CD14-positive monocyte (primary cell): ENCODE results near the gene PPIE. TPM values are rescaled to one million over a fixed set of nuclear protein-coding genes. Genes with fewer than 3 reads are reported as not detected.
"Not testable (repeated sequence)": the region's sequence is repeated elsewhere in the genome, so short reads cannot be mapped to it uniquely, and the experiment has no call there.

ENCODE experiments used
- DNase-seq, 3 donors: peaks; one replicate each; pipeline ENCODE4 v3.0.0-alpha.2; 2011 to 2022
- H2AFZ ChIP-seq: 2 replicates; pipeline ENCODE4 v1.6.0; 2012; ENCODE audit warnings: mild to moderate bottlenecking, low read depth, low read length, inconsistent platforms; ENCODE audit not compliant: insufficient read depth, poor library complexity, severe bottlenecking
- H3K27ac ChIP-seq, 2 donors: 1 replicate in 1 of 2; 2 replicates in 1 of 2; pipeline ENCODE4 v1.5.1; 2012 to 2013; ENCODE audit warnings: low read length in 2 of 2, control low read depth in 1 of 2, inconsistent platforms in 1 of 2, low read depth in 1 of 2, mild to moderate bottlenecking in 1 of 2
- H3K27me3 ChIP-seq, 2 donors: one replicate each; pipeline versions ENCODE4 v1.6.0 to v1.6.1; 2011 to 2013; ENCODE audit warnings: low read length in 2 of 2; ENCODE audit not compliant: control insufficient read depth in 2 of 2, insufficient read depth in 2 of 2
- H3K36me3 ChIP-seq, 2 donors: replicated peaks in 1 of 2; 1 replicate in 1 of 2; 2 replicates in 1 of 2; pipeline versions ENCODE4 v1.5.1 to v1.6.1; 2012 to 2013; ENCODE audit warnings: low read length in 2 of 2, control low read depth in 1 of 2, inconsistent platforms in 1 of 2, mild to moderate bottlenecking in 1 of 2; ENCODE audit not compliant: insufficient read depth in 2 of 2, control insufficient read depth in 1 of 2
- H3K4me1 ChIP-seq, 2 donors: 1 replicate in 1 of 2; 2 replicates in 1 of 2; pipeline versions ENCODE4 v1.5.1 to v1.6.1; 2012 to 2013; ENCODE audit warnings: low read length in 2 of 2, control low read depth in 1 of 2, inconsistent platforms in 1 of 2, mild to moderate bottlenecking in 1 of 2, moderate library complexity in 1 of 2; ENCODE audit not compliant: insufficient read depth in 2 of 2, control insufficient read depth in 1 of 2
- H3K4me2 ChIP-seq: replicated peaks from 2 replicates; pipeline ENCODE3; 2012; ENCODE audit warnings: low read length, moderate library complexity, mild to moderate bottlenecking; ENCODE audit not compliant: poor library complexity, severe bottlenecking; ENCODE audit errors: extremely low read depth
- H3K4me3 ChIP-seq, 3 experiments: fragments of 200-600 bp in 1 of 3; sonication (generic) in 1 of 3; replicated peaks in 1 of 3; 1 replicate in 2 of 3; 2 replicates in 1 of 3; pipeline ENCODE4 v1.5.1; 2011 to 2013; ENCODE audit warnings: low read length in 3 of 3, mild to moderate bottlenecking in 3 of 3, control low read depth in 2 of 3, low read depth in 2 of 3, inconsistent platforms in 1 of 3, moderate library complexity in 1 of 3
- H3K79me2 ChIP-seq: 2 replicates; pipeline ENCODE4 v1.6.0; 2012; ENCODE audit warnings: mild to moderate bottlenecking, control low read depth, inconsistent platforms, low read length, moderate library complexity; ENCODE audit not compliant: insufficient read depth
- H3K9ac ChIP-seq: 2 replicates; pipeline ENCODE4 v1.6.0; 2017; ENCODE audit warnings: low read length, mild to moderate bottlenecking; ENCODE audit not compliant: insufficient read depth, poor library complexity, severe bottlenecking
- H3K9me3 ChIP-seq, 2 donors: replicated peaks in 1 of 2; 1 replicate in 1 of 2; 2 replicates in 1 of 2; pipeline versions ENCODE4 v1.5.1 to v1.6.1; 2012 to 2013; ENCODE audit warnings: low read length in 2 of 2, control low read depth in 1 of 2; ENCODE audit not compliant: control insufficient read depth in 1 of 2, insufficient read depth in 1 of 2
- H4K20me1 ChIP-seq: 2 replicates; pipeline ENCODE4 v1.6.0; 2012; ENCODE audit warnings: mild to moderate bottlenecking, low read length, control low read depth, moderate library complexity; ENCODE audit not compliant: insufficient read depth
- H3K27ac Mint-ChIP-seq, 7 donors: one replicate each; pipeline ENCODE4 v1.8.0; 2020; ENCODE audit warnings: mild to moderate bottlenecking in 7 of 7, mixed read lengths in 7 of 7, moderate library complexity in 6 of 7, inconsistent platforms in 2 of 7
- H3K27me3 Mint-ChIP-seq, 3 donors: one replicate each; pipeline ENCODE4 v1.8.0; 2021 to 2022; ENCODE audit warnings: low read depth in 3 of 3, mild to moderate bottlenecking in 3 of 3, mixed read lengths in 3 of 3, moderate library complexity in 3 of 3, inconsistent platforms in 1 of 3
- H3K36me3 Mint-ChIP-seq, 2 donors: one replicate each; pipeline ENCODE4 v1.8.0; 2020; ENCODE audit warnings: mixed read lengths in 2 of 2, inconsistent platforms in 1 of 2, mild to moderate bottlenecking in 1 of 2
- H3K4me1 Mint-ChIP-seq: one replicate; pipeline ENCODE4 v1.8.0; 2020; ENCODE audit warnings: mild to moderate bottlenecking, mixed read lengths
- H3K4me3 Mint-ChIP-seq, 2 donors: one replicate each; pipeline ENCODE4 v1.8.0; 2020; ENCODE audit warnings: mild to moderate bottlenecking in 2 of 2, mixed read lengths in 2 of 2, moderate library complexity in 1 of 2
- H3K9me3 Mint-ChIP-seq, 7 donors: one replicate each; pipeline ENCODE4 v1.8.0; 2020 to 2022; ENCODE audit warnings: mixed read lengths in 7 of 7, mild to moderate bottlenecking in 6 of 7, moderate library complexity in 6 of 7, inconsistent platforms in 2 of 7
- WGBS: methylation state at CpG from one replicate; pipeline ENCODE4 v1.1.5; 2013; ENCODE audit warnings: missing lambda C conversion rate; ENCODE audit not compliant: insufficient coverage; 5-methylcytosine and 5-hydroxymethylcytosine counted together
- intact Hi-C, 2 donors: fragments of 100-400 bp; cut with micrococcal nuclease; formaldehyde crosslinking; loops; one replicate each; pipeline versions ENCODE4 v1.15.0 to v1.15.1; 2023
- polyA plus RNA-seq, 3 donors: library from polyadenylated mRNA; depleted of rRNA in 1 of 3; unstranded in 2 of 3; stranded (reverse) in 1 of 3; fragments of 300-500 nt in 2 of 3; fragments of >200 nt in 1 of 3; fragmentation: Illumina TruSeq in 2 of 3; gene quantifications; 1 replicate in 2 of 3; 2 replicates in 1 of 3; pipeline ENCODE4 v1.2.3, GENCODE V29; 2012 to 2021
- TF ChIP-seq, protein P1 (sequence below): fragments of 200-600 bp; IDR thresholded peaks from one replicate; pipeline ENCODE4 v1.8.0; 2022; ENCODE audit warnings: antibody characterized with exemption, mild to moderate bottlenecking

The PPIE gene
- polyA plus RNA-seq, 3 donors, result 48.8 to 55.9 (median 48.9) TPM

DNA sequence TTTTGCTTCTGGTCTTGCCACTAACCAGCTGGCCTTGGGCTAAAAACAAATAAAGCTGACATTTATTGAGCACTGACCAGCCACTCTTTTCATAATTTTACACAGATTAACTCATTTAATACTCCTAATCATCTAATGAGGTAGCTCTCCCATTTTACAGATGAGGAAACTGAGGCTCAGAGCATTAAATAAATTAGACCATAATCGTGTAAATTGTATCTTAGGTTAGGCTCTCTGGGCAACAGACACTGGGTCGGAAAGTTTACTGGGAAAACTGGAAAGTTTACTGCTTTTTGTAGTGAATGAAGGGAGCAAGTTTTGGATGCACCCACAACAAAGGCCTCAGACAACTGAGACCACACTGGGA is 42.6 kb downstream of the PPIE start:
- Mint-ChIP-seq H3K27ac (no peak overlapping the region), H3K27me3 (peaks cover 0 to 8% (median 0%) of the 10 kb centered on the region in 3 donors), H3K4me3 (no peak overlapping the region), H3K36me3 (peaks cover 3 to 17% of the 10 kb centered on the region in 2 donors), H3K4me1 (peaks cover 9% of the 10 kb centered on the region), H3K9me3 (no peaks in the 10 kb centered on the region)
- Histone ChIP-seq H3K4me1 (peaks cover 1 to 7% of the 10 kb centered on the region in 2 donors), H3K27ac (no peak overlapping the region), H3K9ac (no peak overlapping the region), H3K36me3 (no peaks in the 10 kb centered on the region), H3K9me3 (no peaks in the 10 kb centered on the region), H4K20me1 (no peaks in the 10 kb centered on the region), H3K27me3 (no peaks in the 10 kb centered on the region), H3K4me3 (no peak overlapping the region), H3K4me2 (no peak overlapping the region), H2AFZ (no peak overlapping the region), H3K79me2 (no peaks in the 10 kb centered on the region)
- WGBS, result 92% methylated on average over 2 of the region's 2 CpGs
- intact Hi-C loops, result loop anchor here in 1 of 2 donors (10.0 kb wide), 1 partner anchor 47 kb away; the partner anchor contains the start of gene PPIE
- TF ChIP-seq, protein P1, sequence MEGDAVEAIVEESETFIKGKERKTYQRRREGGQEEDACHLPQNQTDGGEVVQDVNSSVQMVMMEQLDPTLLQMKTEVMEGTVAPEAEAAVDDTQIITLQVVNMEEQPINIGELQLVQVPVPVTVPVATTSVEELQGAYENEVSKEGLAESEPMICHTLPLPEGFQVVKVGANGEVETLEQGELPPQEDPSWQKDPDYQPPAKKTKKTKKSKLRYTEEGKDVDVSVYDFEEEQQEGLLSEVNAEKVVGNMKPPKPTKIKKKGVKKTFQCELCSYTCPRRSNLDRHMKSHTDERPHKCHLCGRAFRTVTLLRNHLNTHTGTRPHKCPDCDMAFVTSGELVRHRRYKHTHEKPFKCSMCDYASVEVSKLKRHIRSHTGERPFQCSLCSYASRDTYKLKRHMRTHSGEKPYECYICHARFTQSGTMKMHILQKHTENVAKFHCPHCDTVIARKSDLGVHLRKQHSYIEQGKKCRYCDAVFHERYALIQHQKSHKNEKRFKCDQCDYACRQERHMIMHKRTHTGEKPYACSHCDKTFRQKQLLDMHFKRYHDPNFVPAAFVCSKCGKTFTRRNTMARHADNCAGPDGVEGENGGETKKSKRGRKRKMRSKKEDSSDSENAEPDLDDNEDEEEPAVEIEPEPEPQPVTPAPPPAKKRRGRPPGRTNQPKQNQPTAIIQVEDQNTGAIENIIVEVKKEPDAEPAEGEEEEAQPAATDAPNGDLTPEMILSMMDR, result no peak
- no peak for DNase-seq

DNA sequence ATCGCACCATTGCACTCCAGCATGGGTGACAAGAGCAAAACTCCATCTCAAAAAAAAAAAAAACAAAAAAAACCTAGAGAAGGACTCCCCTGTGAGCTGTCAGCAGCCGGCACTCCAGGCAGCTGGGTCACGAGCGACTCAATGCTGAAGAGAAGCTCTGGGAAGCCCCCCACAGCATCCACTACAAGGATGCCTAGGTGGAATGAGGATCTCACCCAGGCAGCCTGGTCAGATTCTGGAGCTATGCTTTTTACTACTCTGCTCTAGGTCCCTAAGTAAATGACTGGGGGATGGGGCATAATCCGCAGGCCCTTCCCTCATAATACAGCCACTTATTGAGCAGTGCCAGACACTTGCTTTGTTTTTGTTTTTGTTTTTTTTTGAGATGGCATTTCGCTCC is 43.4 kb downstream of the PPIE start:
- Histone ChIP-seq H2AFZ (no peak overlapping the region), H3K27me3 (no peaks in the 10 kb centered on the region), H3K36me3 (no peaks in the 10 kb centered on the region), H3K4me2 (no peak overlapping the region), H3K9me3 (no peaks in the 10 kb centered on the region), H3K9ac (no peak overlapping the region), H3K4me3 (no peak overlapping the region), H3K79me2 (no peaks in the 10 kb centered on the region), H4K20me1 (no peaks in the 10 kb centered on the region), H3K4me1 (peaks cover 0 to 5% of the 10 kb centered on the region in 2 donors), H3K27ac (no peak overlapping the region)
- Mint-ChIP-seq H3K36me3 (peaks cover 3 to 17% of the 10 kb centered on the region in 2 donors), H3K9me3 (peaks cover 0 to 2% (median 0%) of the 10 kb centered on the region in 7 donors), H3K27ac (no peak overlapping the region), H3K27me3 (peaks cover 2 to 10% (median 3%) of the 10 kb centered on the region in 3 donors), H3K4me1 (peaks cover 10% of the 10 kb centered on the region), H3K4me3 (no peak overlapping the region)
- 93% methylated on average over 3 of the region's 6 CpGs for WGBS
- TF ChIP-seq, protein P1, result no peak
- intact Hi-C loops, result loop anchor here in 1 of 2 donors (10.0 kb wide), 1 partner anchor 47 kb away; the partner anchor contains the start of gene PPIE
- DNase-seq, result no peak

DNA sequence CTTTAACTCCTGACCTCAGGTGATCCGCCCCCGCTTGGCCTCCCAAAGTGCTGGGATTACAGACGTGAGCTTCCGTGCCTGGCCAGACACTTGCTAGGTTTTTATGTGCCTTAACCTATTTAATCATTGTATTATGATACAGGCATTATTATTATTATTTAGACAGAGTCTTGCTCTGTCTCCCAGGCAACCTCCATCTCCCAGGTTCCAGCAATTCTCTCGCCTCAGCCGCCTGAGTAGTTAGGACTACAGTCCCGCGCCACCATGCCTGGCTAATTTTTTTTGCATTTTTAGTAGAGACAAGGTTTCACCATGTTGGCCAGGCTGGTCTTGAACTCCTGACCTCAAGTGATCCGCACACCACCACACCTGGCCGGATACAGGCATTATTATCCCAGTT is 44.0 kb downstream of the PPIE start:
- not testable (repeated sequence) for H3K4me3 Mint-ChIP-seq, H3K36me3 ChIP-seq, H3K27ac ChIP-seq, H3K4me3 ChIP-seq, H3K27ac Mint-ChIP-seq, H2AFZ ChIP-seq, H3K4me2 ChIP-seq, H3K79me2 ChIP-seq, H3K9me3 Mint-ChIP-seq, H3K27me3 ChIP-seq, H3K9me3 ChIP-seq, H4K20me1 ChIP-seq, DNase-seq, H3K9ac ChIP-seq
- Mint-ChIP-seq H3K36me3 (peaks cover 3 to 17% of the 10 kb centered on the region in 2 donors), H3K27me3 (peaks cover 8 to 14% (median 9%) of the 10 kb centered on the region in 3 donors), H3K4me1 (peaks cover 16% of the 10 kb centered on the region)
- peaks cover 5 to 11% of the 10 kb centered on the region in 2 donors for H3K4me1 ChIP-seq
- WGBS, result 90% methylated on average over 2 of the region's 10 CpGs
- intact Hi-C loops, result loop anchor here in 1 of 2 donors (10.0 kb wide), 1 partner anchor 48 kb away; the partner anchor contains the start of gene PPIE
